AG10803 (cell line): ENCODE measurements around the gene NCKIPSD.

Experiments
- DNase-seq: peaks from one replicate; pipeline ENCODE4 v3.0.0; 2010; ENCODE audit warnings: low read depth
- H3K4me3 ChIP-seq: 2 replicates; pipeline ENCODE4 v1.5.1; 2011; ENCODE audit warnings: mild to moderate bottlenecking, low read length, control low read depth
- TF ChIP-seq, protein P1 (sequence below): conservative IDR thresholded peaks from 2 replicates; pipeline ENCODE4 v1.5.1; 2011; ENCODE audit warnings: mild to moderate bottlenecking, low read length, control low read depth, inconsistent platforms

NCKIPSD gene

DNA sequence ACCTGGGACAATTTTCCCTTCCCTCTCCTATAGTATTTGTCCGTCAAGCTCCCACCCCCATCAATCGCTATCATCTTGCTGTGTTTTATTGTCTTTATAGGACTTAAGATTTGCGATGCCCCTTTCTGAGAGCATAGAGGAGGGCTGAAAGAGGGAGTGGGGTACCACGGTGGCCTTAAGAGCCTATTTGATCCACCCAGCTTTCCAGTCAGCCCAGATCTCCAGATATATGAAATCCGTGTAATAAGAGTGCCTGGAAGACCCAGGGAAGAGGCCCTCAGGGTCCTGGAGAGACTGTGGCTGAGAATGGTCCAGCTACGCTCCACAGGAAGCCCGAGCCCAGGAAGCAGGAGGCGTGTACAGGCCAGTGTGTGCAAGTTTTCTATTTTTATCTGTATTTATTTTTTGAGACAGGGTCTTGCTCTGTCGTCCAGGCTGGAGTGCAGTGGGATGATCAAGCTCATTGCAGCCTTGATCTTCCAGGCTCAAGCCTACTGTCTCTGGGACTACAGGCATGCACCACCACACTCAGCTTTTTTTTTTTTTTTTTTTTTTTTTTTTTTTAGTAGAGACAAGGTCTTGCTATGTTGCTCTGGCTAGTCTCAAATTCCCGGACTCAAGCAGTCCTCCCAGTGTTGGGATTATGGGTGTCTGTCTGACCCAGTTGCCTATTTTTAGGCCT lies 964 bp upstream of the NCKIPSD start:
- H3K4me3 ChIP-seq: no peak overlapping the region
- no peak for DNase-seq
- TF ChIP-seq, protein P1, sequence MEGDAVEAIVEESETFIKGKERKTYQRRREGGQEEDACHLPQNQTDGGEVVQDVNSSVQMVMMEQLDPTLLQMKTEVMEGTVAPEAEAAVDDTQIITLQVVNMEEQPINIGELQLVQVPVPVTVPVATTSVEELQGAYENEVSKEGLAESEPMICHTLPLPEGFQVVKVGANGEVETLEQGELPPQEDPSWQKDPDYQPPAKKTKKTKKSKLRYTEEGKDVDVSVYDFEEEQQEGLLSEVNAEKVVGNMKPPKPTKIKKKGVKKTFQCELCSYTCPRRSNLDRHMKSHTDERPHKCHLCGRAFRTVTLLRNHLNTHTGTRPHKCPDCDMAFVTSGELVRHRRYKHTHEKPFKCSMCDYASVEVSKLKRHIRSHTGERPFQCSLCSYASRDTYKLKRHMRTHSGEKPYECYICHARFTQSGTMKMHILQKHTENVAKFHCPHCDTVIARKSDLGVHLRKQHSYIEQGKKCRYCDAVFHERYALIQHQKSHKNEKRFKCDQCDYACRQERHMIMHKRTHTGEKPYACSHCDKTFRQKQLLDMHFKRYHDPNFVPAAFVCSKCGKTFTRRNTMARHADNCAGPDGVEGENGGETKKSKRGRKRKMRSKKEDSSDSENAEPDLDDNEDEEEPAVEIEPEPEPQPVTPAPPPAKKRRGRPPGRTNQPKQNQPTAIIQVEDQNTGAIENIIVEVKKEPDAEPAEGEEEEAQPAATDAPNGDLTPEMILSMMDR: no peak

DNA sequence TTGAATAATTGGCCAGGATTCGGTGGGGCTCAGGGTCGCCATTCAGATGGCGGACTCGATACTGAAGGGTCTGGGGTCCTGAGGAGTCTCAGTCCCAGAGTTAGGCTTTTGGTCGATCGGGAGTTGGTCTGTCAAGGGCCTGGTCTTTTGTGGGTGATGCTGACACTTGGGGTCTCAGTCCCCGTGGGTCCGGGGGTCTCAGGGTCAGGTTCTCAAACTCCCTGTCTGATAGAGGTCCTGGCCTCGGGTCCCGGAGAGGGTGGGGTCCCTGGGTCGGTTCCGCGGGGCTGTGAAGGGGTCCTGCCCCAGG lies 467 bp downstream of the NCKIPSD start:
- no peak for DNase-seq
- H3K4me3 ChIP-seq: peak overlapping the region; percentile 80
- TF ChIP-seq, protein P1: no peak

GRCh38 chr3:48684480-48685143 lies 1.1 kb downstream of the NCKIPSD start:
- TF ChIP-seq, protein P1: no peak
- peak overlapping the region; percentile 80 for H3K4me3 ChIP-seq
- DNase-seq: no peak

DNA sequence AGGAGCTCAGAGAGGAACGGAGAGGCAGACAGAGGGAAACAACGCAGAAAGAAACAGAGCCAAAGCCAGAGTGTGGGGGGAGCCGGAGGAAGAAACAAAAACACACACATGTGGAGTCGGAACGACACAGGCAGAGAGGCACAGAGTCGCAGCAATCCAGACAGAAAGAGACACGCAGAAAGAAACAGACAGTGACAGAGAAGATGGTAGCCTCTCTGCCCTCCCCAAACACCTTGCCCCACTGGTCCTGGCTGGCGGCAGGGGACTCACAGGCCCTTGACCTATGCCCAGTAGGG lies 1.7 kb downstream of the NCKIPSD start:
- TF ChIP-seq, protein P1: no peak
- H3K4me3 ChIP-seq: peak overlapping the region; percentile 80
- no peak for DNase-seq

DNA sequence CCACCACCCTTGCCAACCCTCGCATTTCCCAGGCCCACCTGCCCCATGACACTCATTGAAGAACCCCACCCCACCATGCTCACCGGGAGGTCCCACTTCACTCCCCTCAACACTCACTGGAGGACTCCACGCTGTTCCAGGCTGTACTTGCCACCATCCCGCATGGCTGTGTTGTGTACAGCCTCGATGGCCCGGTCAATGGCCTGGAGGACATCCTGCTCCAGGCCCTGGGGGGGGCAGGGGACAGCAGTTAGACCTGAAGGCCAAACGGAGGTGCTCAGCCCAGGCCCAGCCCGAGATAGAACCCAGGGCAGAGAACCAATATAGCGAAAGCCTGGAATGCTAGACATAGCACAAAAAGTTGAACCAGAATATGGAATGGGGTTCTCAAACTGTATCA lies 2.9 kb downstream of the NCKIPSD start:
- TF ChIP-seq, protein P1: no peak
- no peak for DNase-seq
- no peak overlapping the region for H3K4me3 ChIP-seq

DNA sequence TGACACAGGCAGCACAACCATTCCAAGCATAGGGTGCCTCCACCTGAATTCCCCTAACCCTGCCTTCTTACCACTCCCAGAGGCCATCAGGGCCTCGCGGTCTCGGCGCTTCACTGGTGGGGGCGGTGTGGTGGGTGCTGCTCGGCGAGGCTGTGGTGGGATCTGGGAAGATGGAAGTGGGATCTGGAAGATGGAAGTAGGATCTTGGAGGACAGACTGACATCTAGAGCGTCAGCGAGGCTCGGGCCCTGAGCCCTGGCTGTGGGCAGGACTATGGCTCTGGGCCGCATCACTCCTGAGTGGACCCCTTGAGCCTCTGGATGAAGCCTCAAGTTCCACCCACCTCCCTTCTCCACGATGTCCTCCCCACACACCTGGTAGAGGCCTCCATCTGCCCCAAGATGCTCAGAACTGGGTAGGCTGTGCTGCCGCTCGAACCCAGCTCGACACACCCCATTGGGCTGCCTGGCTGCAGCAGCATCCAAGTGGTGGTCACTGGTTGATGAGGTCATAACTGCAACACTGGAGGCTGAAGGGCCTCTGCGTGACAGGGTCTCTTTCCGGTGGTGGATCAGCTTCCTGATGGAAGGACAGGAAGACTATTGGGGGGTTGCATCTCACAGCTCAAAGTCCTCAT lies 3.6 kb downstream of the NCKIPSD start:
- H3K4me3 ChIP-seq: no peak overlapping the region
- TF ChIP-seq, protein P1: no peak
- no peak for DNase-seq

DNA sequence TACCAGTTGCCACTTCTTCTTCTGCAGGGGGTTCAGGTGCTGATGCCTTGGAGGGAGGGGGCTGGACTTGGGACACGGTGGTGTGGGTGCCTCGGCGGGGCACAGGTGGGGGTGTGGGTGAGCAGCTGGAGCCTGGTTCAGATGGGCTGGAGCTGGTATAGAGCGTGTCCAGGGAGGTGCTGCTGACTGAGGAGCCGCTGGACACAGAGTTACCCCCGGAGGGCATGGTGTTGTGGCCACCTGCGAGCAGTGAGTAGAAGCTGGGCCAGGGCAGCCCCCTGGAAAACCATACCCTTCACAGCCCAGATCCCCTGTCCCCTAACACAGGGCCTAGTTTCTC lies 4.2 kb downstream of the NCKIPSD start:
- TF ChIP-seq, protein P1: no peak
- H3K4me3 ChIP-seq: no peak overlapping the region
- no peak for DNase-seq
